Lower leg skin (tissue), 4 donors: ENCODE data around the gene PLAU. TPM values are rescaled to one million over a fixed set of nuclear protein-coding genes. Genes with fewer than 3 reads are reported as not detected.
A peak's percentile ranks its signal among the peaks of the same experiment; 100 is the strongest.

Experiments
- DNase-seq, 2 donors: peaks; one replicate each; pipeline ENCODE4 v3.0.0-alpha.2; 2019; ENCODE audit warnings: low spot score in 2 of 2
- H3K4me3 ChIP-seq: fragments of 200-600 bp; sonication (generic); 2 replicates; pipeline ENCODE4 v1.5.1; 2017; ENCODE audit warnings: mild to moderate bottlenecking, low read depth; ENCODE audit not compliant: poor library complexity, severe bottlenecking
- CTCF ChIP-seq, 3 donors: fragments of 450-650 bp; IDR thresholded peaks; one replicate each; pipeline ENCODE4 v1.5.1; 2016; ENCODE audit warnings: antibody characterized with exemption in 3 of 3, mild to moderate bottlenecking in 3 of 3, moderate library complexity in 2 of 3
- POLR2A ChIP-seq, 2 donors: fragments of 450-650 bp; IDR thresholded peaks; one replicate each; pipeline ENCODE4 v1.6.1; 2016 to 2017; ENCODE audit warnings: antibody characterized with exemption in 2 of 2, mild to moderate bottlenecking in 1 of 2, moderate library complexity in 1 of 2
- WGBS, 2 donors: methylation state at CpG; one replicate each; pipeline ENCODE4 v1.1.5; 2018; 5-methylcytosine and 5-hydroxymethylcytosine counted together
- intact Hi-C: fragments of 100-400 bp; cut with DNase I; formaldehyde crosslinking; loops from one replicate; pipeline ENCODE4 v1.15.0; 2023; ENCODE audit warnings: low total_unique reads
- total RNA-seq, 4 donors: library from RNA; depleted of rRNA; stranded (reverse); fragments of >200 nt; gene quantifications; one replicate each; pipeline ENCODE4 v1.1.0, GENCODE V29; 2016

Gene PLAU
- total RNA-seq, 4 donors from 2014 or later: 12.7 to 28.5 (median 14.7) TPM

- no peak overlapping the region for H3K4me3 ChIP-seq
- peak in 1 of 2 donors; percentile 89 for DNase-seq
- intact Hi-C loops: no loop called here
- 72 to 75% methylated on average over 11 of the region's 11 CpGs for WGBS, 2 donors
- no peak for TF ChIP-seq POLR2A (IDR thresholded peaks at IDR 0.05)
- TF ChIP-seq CTCF (IDR thresholded peaks at IDR 0.05): no peak
Measured at GRCh38 chr10:73865459-73866442, 45.2 kb upstream of the PLAU start.

DNA sequence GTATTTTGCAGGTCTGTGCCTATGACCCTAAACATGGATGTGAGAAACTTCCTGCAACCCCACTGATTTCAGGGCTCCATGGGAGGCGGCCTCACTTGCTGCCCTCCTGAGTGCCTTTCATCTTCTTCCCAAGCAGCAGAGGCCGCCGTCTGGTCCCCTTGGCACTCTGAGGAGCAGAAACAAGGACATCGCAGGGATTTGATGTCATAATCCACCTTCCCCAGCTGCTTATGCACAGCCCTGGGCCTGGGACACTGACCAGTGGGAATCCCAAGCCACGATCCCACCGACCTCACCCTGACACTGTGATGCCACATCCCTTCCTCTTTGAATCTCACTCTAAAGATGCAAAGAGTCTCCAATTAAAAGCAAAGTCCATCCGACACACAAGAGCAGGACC is 44.3 kb upstream of the PLAU start:
- 91 to 92% methylated on average over 7 of the region's 7 CpGs for WGBS, 2 donors

DNA sequence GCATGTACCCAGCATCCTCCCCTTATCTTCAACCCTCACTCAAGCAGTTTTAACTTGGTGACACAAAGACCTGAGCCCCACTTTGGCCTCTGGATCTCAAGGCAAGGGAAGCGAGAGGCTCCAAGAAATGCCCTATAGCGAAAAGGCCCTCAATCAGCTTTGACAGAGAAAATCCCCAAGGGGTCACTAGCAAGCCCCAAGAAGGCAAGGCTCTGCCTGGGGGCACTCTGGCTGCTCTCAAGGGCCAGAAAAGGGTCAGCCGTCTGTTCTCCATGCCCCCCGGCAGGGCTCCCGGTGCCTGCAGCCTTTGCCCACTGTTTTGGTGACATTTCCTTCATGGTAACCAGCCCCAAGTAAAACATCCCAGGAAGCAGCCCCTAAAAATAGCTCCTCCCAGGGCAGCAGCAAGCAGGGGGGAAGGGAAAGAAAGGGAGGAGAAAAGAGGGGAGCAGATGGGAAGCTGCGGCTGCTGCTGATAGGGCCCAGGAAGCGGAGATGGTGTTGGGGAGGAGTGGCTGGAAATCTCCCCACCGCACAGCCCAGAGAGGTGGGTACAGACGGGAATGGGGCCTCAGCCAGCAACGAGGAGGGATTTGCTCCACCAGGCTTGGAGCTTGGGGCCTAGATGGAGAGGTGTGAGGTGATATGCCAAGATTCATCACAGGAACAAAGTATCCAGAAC is 43.7 kb upstream of the PLAU start:
- intact Hi-C loops: no loop called here
- 64 to 68% methylated on average over 10 of the region's 10 CpGs for WGBS, 2 donors
- no peak overlapping the region for H3K4me3 ChIP-seq
- no peak for DNase-seq
- TF ChIP-seq POLR2A (IDR thresholded peaks at IDR 0.05) (no peak), CTCF (IDR thresholded peaks at IDR 0.05) (no peak)

More for the DNA sequence above, 44.3 kb upstream of the PLAU start:
- DNase-seq: no peak
- TF ChIP-seq CTCF (IDR thresholded peaks at IDR 0.05) (no peak), POLR2A (IDR thresholded peaks at IDR 0.05) (no peak)
- H3K4me3 ChIP-seq: no peak overlapping the region
- intact Hi-C loops: no loop called here

- intact Hi-C loops: no loop called here
- 82 to 85% methylated on average over 11 of the region's 11 CpGs for WGBS, 2 donors
- no peak for TF ChIP-seq POLR2A (IDR thresholded peaks at IDR 0.05)
- no peak for TF ChIP-seq CTCF (IDR thresholded peaks at IDR 0.05)
- no peak for DNase-seq
- no peak overlapping the region for H3K4me3 ChIP-seq
Measured at GRCh38 chr10:73867871-73868631, 42.9 kb upstream of the PLAU start.

GRCh38 chr10:73868655-73869195 is 42.2 kb upstream of the PLAU start:
- no peak for DNase-seq
- intact Hi-C loops: no loop called here

More at GRCh38 chr10:73868655-73869195, 42.2 kb upstream of the PLAU start:
- TF ChIP-seq CTCF (IDR thresholded peaks at IDR 0.05) (no peak), POLR2A (IDR thresholded peaks at IDR 0.05) (no peak)
- 91% methylated on average over 5 of the region's 5 CpGs for WGBS, 2 donors
- H3K4me3 ChIP-seq: no peak overlapping the region
